ENCODE measurements around the gene CLDN19.

CLDN19 gene

GRCh38 chr1:42692911-42693310 lies 47.1 kb downstream of the CLDN19 start:
- no peak for DNase-seq

GRCh38 chr1:42692461-42692860 lies 47.6 kb downstream of the CLDN19 start:
- DNase-seq, result no peak

DNA sequence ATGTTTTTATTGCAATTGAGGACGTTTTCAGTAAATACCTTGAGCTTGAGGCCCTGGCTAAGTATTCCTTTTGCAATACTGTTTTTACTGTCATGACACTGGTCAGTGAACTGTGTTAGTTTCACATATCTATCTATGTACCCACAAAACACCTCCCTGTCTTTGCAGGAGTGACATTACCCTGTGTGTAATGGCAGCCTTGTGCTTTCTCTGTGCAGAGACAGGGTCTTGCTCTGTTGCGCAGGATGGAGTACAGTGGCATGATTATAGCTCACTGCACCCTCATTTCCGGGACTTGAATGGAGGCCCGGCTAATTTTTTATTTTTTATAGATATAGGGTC lies 48.9 kb downstream of the CLDN19 start:
- no peak for DNase-seq

- DNase-seq, result peak in 1 of 2 donors; percentile 11
These were observed 49.4 kb downstream of the CLDN19 start for GRCh38 chr1:42690477-42691156.

DNA sequence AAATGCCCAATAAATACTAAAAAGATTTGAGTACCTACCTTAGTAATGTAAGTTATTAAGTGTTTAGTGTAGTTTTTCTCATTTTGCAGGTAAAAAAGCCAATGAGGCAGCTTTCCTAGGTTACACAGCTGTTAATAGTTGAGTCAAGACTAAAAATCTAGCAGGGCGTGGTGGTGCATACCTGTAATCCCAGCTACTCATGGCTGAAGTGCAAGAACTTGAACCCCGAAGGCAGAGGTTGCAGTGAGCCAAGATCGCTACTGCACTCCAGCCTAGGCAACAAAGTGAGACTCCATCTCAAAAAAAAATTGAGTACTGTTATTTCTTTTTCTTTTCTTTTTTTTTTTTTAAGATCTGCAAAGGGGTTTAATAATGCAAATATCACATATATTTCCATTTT lies 50.1 kb downstream of the CLDN19 start:
- DNase-seq, result no peak

DNA sequence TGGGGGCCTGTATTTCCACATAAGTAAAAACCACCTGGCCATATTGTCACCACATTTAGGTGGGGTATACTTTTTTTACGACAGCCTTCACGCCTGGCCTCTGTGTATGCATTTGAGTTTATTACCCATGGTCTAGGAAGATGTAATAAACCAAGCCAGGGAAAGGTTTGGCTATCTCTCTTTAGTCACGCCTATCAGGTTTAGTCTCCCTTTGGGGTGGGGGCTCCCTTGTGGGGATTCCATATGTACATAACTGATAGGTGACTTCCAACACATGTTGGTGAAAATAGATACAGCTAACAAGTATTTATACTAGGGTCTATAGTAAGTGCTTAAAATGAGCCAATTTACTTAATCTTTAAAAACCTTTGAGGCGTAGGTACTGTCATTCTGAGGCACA lies 53.6 kb downstream of the CLDN19 start:
- DNase-seq, result no peak

- peak in 1 of 2 donors; percentile 17 for DNase-seq
These were observed 55.9 kb downstream of the CLDN19 start for GRCh38 chr1:42684139-42684538.
